GM23338 (cell line): ENCODE measurements around the gene VEGFA.

Source experiments
- CREB1 ChIP-seq: fragments of 250-450 bp; sonication (Bioruptor Pico); IDR thresholded peaks from 2 replicates; pipeline ENCODE4 v1.5.0; 2020; ENCODE audit warnings: low read depth, mild to moderate bottlenecking, moderate library complexity
- EZH2 ChIP-seq: fragments of 200-600 bp; sonication (generic); IDR thresholded peaks from one replicate; pipeline ENCODE4 v1.8.0; 2017; ENCODE audit warnings: antibody characterized with exemption, mild to moderate bottlenecking, low read depth; ENCODE audit not compliant: unreplicated experiment
- EZH2phosphoT487 ChIP-seq: fragments of 200-600 bp; sonication (generic); IDR thresholded peaks from one replicate; pipeline ENCODE4 v1.8.1; 2018; ENCODE audit warnings: antibody characterized with exemption; ENCODE audit not compliant: unreplicated experiment
- TF ChIP-seq, protein P1 (sequence below), 2 experiments: fragments of 200-600 bp in 1 of 2; sonication (generic) in 1 of 2; conservative IDR thresholded peaks; 2 replicates each; pipeline versions ENCODE4 v1.5.1 to v1.6.1; 2016 to 2017; ENCODE audit warnings: antibody characterized with exemption in 2 of 2, low read depth in 2 of 2, mild to moderate bottlenecking in 2 of 2, moderate library complexity in 1 of 2

DNA sequence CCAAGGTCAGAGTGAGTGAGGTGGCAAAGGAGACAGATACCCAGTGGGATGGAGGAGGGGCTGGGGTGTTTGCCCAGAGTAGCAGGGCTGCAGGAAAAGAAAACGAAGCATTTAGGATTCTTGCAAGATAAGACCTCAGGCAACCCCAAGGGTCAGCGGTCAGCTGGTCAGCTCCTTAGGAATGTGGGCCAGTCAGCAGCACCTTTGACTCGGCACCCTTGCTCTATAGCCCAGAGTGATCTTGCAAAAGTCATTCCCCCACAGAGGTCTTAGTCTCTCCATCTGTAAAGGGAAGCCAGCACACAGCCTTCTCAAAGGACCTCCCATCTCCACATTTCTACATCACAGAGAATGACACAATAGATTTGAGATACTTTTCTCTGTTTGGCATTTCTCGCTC lies 56.7 kb downstream of the VEGFA start:
- TF ChIP-seq CREB1 (CRISPR knock-in tag) (no peak), EZH2phosphoT487 (no peak), EZH2 (no peak)
- TF ChIP-seq, protein P1, sequence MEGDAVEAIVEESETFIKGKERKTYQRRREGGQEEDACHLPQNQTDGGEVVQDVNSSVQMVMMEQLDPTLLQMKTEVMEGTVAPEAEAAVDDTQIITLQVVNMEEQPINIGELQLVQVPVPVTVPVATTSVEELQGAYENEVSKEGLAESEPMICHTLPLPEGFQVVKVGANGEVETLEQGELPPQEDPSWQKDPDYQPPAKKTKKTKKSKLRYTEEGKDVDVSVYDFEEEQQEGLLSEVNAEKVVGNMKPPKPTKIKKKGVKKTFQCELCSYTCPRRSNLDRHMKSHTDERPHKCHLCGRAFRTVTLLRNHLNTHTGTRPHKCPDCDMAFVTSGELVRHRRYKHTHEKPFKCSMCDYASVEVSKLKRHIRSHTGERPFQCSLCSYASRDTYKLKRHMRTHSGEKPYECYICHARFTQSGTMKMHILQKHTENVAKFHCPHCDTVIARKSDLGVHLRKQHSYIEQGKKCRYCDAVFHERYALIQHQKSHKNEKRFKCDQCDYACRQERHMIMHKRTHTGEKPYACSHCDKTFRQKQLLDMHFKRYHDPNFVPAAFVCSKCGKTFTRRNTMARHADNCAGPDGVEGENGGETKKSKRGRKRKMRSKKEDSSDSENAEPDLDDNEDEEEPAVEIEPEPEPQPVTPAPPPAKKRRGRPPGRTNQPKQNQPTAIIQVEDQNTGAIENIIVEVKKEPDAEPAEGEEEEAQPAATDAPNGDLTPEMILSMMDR (conservative IDR thresholded peaks at IDR 0.05; ENCODE audit: low read depth in 2 of 2) = no peak
